Fibroblast of lung (primary cell): ENCODE data around the gene LGR6.

Experiments used
- CTCF ChIP-seq, 2 donors: IDR thresholded peaks in 1 of 2; conservative IDR thresholded peaks in 1 of 2; 1 replicate in 1 of 2; 2 replicates in 1 of 2; pipeline ENCODE4 v1.5.1; 2011 to 2012; ENCODE audit warnings: low read length in 2 of 2, control low read depth in 1 of 2, inconsistent platforms in 1 of 2, low read depth in 1 of 2, mild to moderate bottlenecking in 1 of 2
- EZH2 ChIP-seq: IDR thresholded peaks from 2 replicates; pipeline ENCODE4 v1.5.1; 2012; ENCODE audit warnings: low read length, control low read depth, mild to moderate bottlenecking; ENCODE audit errors: missing control alignments

GRCh38 chr1:202182040-202182877 is 11.3 kb upstream of the LGR6 start:
- TF ChIP-seq CTCF (conservative IDR thresholded peaks at IDR 0.05 in 1 of 2, IDR thresholded peaks at IDR 0.05 in 1 of 2; ENCODE audit: low read depth in 1 of 2, low read length in 2 of 2) (no peak), EZH2 (peak; percentile 48)
